Adrenal gland (tissue), 5 donors: ENCODE measurements around the gene ZNF117.

Source experiments
- POLR2A ChIP-seq, 2 donors: fragments of 450-650 bp; IDR thresholded peaks; one replicate each; pipeline ENCODE4 v1.6.1; 2017; ENCODE audit warnings: antibody characterized with exemption in 2 of 2, mild to moderate bottlenecking in 2 of 2, moderate library complexity in 1 of 2
- TF ChIP-seq, protein P1 (sequence below), 6 experiments: fragments of 450-650 bp in 4 of 6; fragments of 200-600 bp in 2 of 6; sonication (generic) in 1 of 6; IDR thresholded peaks; 1 replicate in 5 of 6; 2 replicates in 1 of 6; pipeline versions ENCODE4 v1.5.1 to v1.8.0; 2016 to 2021; ENCODE audit warnings: antibody characterized with exemption in 6 of 6, mild to moderate bottlenecking in 2 of 6, moderate library complexity in 1 of 6
- donor health status: DM: no; HTN: no; CAD: no.

- TF ChIP-seq, protein P1, sequence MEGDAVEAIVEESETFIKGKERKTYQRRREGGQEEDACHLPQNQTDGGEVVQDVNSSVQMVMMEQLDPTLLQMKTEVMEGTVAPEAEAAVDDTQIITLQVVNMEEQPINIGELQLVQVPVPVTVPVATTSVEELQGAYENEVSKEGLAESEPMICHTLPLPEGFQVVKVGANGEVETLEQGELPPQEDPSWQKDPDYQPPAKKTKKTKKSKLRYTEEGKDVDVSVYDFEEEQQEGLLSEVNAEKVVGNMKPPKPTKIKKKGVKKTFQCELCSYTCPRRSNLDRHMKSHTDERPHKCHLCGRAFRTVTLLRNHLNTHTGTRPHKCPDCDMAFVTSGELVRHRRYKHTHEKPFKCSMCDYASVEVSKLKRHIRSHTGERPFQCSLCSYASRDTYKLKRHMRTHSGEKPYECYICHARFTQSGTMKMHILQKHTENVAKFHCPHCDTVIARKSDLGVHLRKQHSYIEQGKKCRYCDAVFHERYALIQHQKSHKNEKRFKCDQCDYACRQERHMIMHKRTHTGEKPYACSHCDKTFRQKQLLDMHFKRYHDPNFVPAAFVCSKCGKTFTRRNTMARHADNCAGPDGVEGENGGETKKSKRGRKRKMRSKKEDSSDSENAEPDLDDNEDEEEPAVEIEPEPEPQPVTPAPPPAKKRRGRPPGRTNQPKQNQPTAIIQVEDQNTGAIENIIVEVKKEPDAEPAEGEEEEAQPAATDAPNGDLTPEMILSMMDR (IDR thresholded peaks at IDR 0.05) = no peak
- no peak for TF ChIP-seq POLR2A (IDR thresholded peaks at IDR 0.05)
These were observed 12.2 kb upstream of the ZNF117 start for GRCh38 chr7:65002972-65003585.
